ENCODE results near the gene SPAG17. TPM values are rescaled to one million over a fixed set of nuclear protein-coding genes. Genes with fewer than 3 reads are reported as not detected.
A peak's percentile ranks its signal among the peaks of the same experiment; 100 is the strongest.

The SPAG17 gene
- polyA plus RNA-seq, 1 experiment = not detected

- no peak overlapping the region for H3K27ac ChIP-seq (ENCODE audit: low read depth, low read length)
- H3K27me3 ChIP-seq (ENCODE audit: control insufficient read depth, insufficient read depth, low read length) = no peaks in the 10 kb centered on the region
- TF ChIP-seq, protein P1, sequence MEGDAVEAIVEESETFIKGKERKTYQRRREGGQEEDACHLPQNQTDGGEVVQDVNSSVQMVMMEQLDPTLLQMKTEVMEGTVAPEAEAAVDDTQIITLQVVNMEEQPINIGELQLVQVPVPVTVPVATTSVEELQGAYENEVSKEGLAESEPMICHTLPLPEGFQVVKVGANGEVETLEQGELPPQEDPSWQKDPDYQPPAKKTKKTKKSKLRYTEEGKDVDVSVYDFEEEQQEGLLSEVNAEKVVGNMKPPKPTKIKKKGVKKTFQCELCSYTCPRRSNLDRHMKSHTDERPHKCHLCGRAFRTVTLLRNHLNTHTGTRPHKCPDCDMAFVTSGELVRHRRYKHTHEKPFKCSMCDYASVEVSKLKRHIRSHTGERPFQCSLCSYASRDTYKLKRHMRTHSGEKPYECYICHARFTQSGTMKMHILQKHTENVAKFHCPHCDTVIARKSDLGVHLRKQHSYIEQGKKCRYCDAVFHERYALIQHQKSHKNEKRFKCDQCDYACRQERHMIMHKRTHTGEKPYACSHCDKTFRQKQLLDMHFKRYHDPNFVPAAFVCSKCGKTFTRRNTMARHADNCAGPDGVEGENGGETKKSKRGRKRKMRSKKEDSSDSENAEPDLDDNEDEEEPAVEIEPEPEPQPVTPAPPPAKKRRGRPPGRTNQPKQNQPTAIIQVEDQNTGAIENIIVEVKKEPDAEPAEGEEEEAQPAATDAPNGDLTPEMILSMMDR (IDR thresholded peaks at IDR 0.05; ENCODE audit: low read depth, low read length) = no peak
- H3K9me3 ChIP-seq (ENCODE audit: control insufficient read depth, insufficient read depth, low read length) = no peaks in the 10 kb centered on the region
- H3K4me3 ChIP-seq (ENCODE audit: low read depth, low read length) = no peak overlapping the region
- ChIA-PET CTCF (no interaction called here), POLR2A (no interaction called here)
- DNase-seq (ENCODE audit: low read depth, low spot score) = no peak
Measured at GRCh38 chr1:117971777-117972176, 213.3 kb downstream of the SPAG17 start.

GRCh38 chr1:117970252-117970651, 214.8 kb downstream of the SPAG17 start:
- no peaks in the 10 kb centered on the region for H3K9me3 ChIP-seq (ENCODE audit: control insufficient read depth, insufficient read depth, low read length)
- no peak overlapping the region for H3K27ac ChIP-seq (ENCODE audit: low read depth, low read length)
- no peak overlapping the region for H3K4me3 ChIP-seq (ENCODE audit: low read depth, low read length)
- TF ChIP-seq, protein P1 (IDR thresholded peaks at IDR 0.05; ENCODE audit: low read depth, low read length) = no peak
- H3K27me3 ChIP-seq (ENCODE audit: control insufficient read depth, insufficient read depth, low read length) = no peaks in the 10 kb centered on the region
- ChIA-PET POLR2A (no interaction called here), CTCF (no interaction called here)
- DNase-seq (ENCODE audit: low read depth, low spot score) = no peak

DNA sequence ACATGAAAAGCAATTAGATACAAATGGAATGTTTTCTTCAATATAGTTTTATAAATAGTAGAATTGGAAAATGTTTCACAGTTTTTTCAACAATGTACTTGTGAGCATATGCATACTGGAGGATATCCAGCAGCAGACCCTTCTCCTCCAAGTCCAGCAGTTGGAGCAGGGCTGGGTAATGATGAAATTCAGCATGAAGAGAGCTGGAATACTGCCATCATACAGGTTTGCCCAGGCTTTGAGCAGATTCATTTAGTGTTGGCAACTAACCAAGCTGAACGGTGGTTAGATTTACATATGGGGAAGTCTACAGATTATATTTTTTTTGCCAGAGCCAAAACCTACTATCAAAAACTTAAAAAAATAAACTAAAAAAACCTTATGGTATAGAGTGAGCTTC, 217.1 kb downstream of the SPAG17 start:
- Histone ChIP-seq H3K27ac (ENCODE audit: low read depth, low read length) (no peak overlapping the region), H3K9me3 (ENCODE audit: control insufficient read depth, insufficient read depth, low read length) (no peaks in the 10 kb centered on the region), H3K27me3 (ENCODE audit: control insufficient read depth, insufficient read depth, low read length) (no peaks in the 10 kb centered on the region), H3K4me3 (ENCODE audit: low read depth, low read length) (no peak overlapping the region)
- no peak for DNase-seq (ENCODE audit: low read depth, low spot score)
- CTCF ChIA-PET = interaction anchor here (0.6 to 1.6 kb wide), 8 partner anchors 9 to 1400 kb away, joined by 3 to 5 read pairs (median 4); no protein-coding TSS in a partner anchor
- TF ChIP-seq, protein P1 (IDR thresholded peaks at IDR 0.05; ENCODE audit: low read depth, low read length) = no peak
- POLR2A ChIA-PET = no interaction called here

- CTCF ChIA-PET = interaction anchor here (0.6 to 1.6 kb wide), 6 partner anchors 9 to 1040 kb away, joined by 3 to 5 read pairs (median 4); no protein-coding TSS in a partner anchor
- Histone ChIP-seq H3K27ac (ENCODE audit: low read depth, low read length) (no peak overlapping the region), H3K4me3 (ENCODE audit: low read depth, low read length) (no peak overlapping the region), H3K27me3 (ENCODE audit: control insufficient read depth, insufficient read depth, low read length) (no peaks in the 10 kb centered on the region), H3K9me3 (ENCODE audit: control insufficient read depth, insufficient read depth, low read length) (no peaks in the 10 kb centered on the region)
- TF ChIP-seq, protein P1 (IDR thresholded peaks at IDR 0.05; ENCODE audit: low read depth, low read length) = peak; percentile 46
- DNase-seq (ENCODE audit: low read depth, low spot score) = peak; percentile 15
- POLR2A ChIA-PET = no interaction called here
Measured at GRCh38 chr1:117967477-117967876, 217.6 kb downstream of the SPAG17 start.

GRCh38 chr1:117964290-117965038, 220.6 kb downstream of the SPAG17 start:
- Histone ChIP-seq H3K4me3 (ENCODE audit: low read depth, low read length) (no peak overlapping the region), H3K27me3 (ENCODE audit: control insufficient read depth, insufficient read depth, low read length) (no peaks in the 10 kb centered on the region), H3K9me3 (ENCODE audit: control insufficient read depth, insufficient read depth, low read length) (no peaks in the 10 kb centered on the region), H3K27ac (ENCODE audit: low read depth, low read length) (no peak overlapping the region)
- no peak for DNase-seq (ENCODE audit: low read depth, low spot score)
- POLR2A ChIA-PET = no interaction called here
- CTCF ChIA-PET = no interaction called here
- TF ChIP-seq, protein P1 (IDR thresholded peaks at IDR 0.05; ENCODE audit: low read depth, low read length) = no peak

Measured in AG04450 (cell line).